HAP-1 (cell line): Measurements from ENCODE around the gene RBM6.
"Not testable (repeated sequence)": the region's sequence is repeated elsewhere in the genome, so short reads cannot be mapped to it uniquely, and the experiment has no call there.

Experiments
- DNase-seq, 2 experiments: peaks; one replicate each; pipeline ENCODE4 v3.0.0-alpha.2; 2016 to 2020; ENCODE audit warnings: low spot score in 2 of 2
- H3K27me3 ChIP-seq: fragments of 250-450 bp; sonication (Bioruptor Pico); 2 replicates; pipeline ENCODE4 v1.5.1; 2020; ENCODE audit warnings: low read depth, mild to moderate bottlenecking, moderate library complexity
- H3K36me3 ChIP-seq: fragments of 250-450 bp; sonication (Bioruptor Pico); replicated peaks from 2 replicates; pipeline ENCODE4 v1.5.1; 2020; ENCODE audit warnings: mild to moderate bottlenecking
- H3K4me1 ChIP-seq: fragments of 250-450 bp; sonication (Bioruptor Pico); 2 replicates; pipeline ENCODE4 v1.5.1; 2020; ENCODE audit warnings: mild to moderate bottlenecking
- H3K4me3 ChIP-seq: fragments of 250-450 bp; sonication (Bioruptor Pico); 2 replicates; pipeline ENCODE4 v1.5.1; 2020; ENCODE audit warnings: mild to moderate bottlenecking, moderate library complexity
- H3K9me3 ChIP-seq: fragments of 250-450 bp; sonication (Bioruptor Pico); 2 replicates; pipeline ENCODE4 v1.5.1; 2020; ENCODE audit warnings: mild to moderate bottlenecking, moderate library complexity
- in situ Hi-C: fragments of 300-500 bp; cut with MboI; formaldehyde crosslinking; loops from 3 replicates; pipeline ENCODE4 v1.14.3; 2020; ENCODE audit warnings: low sequenced_read_pairs, inconsistent platforms, mixed read lengths

Gene RBM6

DNA sequence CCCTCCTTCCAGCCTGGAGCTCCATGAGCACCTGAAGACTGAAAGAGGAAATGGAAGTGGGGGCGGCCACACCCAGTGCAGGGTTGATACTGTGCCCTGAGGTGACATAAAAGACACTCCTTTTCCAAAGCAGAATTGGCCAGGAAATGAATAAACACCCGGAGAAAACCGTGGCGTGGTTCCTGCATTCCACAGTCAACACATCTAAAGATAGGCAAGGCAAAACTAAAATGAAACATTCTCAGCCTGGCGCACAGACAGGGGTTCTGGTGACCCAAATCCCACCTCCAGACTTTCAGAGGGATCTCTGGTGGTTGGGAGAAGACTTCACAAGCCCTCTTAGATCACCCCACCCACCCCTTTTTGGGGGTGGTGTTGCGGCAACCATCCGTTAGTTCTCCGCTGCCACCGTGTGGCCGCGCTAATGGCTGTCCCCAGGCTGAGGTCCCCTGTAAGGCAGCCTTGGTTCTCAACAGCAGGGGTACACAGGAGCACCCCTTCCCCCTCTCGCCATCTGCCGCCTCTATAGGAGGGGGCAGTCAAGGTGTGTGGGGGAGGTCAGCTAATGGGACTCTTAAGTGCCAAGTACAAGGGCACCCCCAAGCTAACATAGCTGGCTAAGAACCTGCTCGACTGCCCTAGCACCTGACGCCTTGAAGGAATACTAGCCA is 33.7 kb upstream of the RBM6 start:
- DNase-seq = peak in 1 of 2 experiments; percentile 41
- H3K27me3 ChIP-seq = no peaks in the 10 kb centered on the region
- H3K9me3 ChIP-seq = no peaks in the 10 kb centered on the region
- H3K36me3 ChIP-seq = no peaks in the 10 kb centered on the region; the same call in 1 of the 2 replicates
- in situ Hi-C loops = no loop called here
- H3K4me1 ChIP-seq = no peaks in the 10 kb centered on the region
- no peak overlapping the region for H3K4me3 ChIP-seq

DNA sequence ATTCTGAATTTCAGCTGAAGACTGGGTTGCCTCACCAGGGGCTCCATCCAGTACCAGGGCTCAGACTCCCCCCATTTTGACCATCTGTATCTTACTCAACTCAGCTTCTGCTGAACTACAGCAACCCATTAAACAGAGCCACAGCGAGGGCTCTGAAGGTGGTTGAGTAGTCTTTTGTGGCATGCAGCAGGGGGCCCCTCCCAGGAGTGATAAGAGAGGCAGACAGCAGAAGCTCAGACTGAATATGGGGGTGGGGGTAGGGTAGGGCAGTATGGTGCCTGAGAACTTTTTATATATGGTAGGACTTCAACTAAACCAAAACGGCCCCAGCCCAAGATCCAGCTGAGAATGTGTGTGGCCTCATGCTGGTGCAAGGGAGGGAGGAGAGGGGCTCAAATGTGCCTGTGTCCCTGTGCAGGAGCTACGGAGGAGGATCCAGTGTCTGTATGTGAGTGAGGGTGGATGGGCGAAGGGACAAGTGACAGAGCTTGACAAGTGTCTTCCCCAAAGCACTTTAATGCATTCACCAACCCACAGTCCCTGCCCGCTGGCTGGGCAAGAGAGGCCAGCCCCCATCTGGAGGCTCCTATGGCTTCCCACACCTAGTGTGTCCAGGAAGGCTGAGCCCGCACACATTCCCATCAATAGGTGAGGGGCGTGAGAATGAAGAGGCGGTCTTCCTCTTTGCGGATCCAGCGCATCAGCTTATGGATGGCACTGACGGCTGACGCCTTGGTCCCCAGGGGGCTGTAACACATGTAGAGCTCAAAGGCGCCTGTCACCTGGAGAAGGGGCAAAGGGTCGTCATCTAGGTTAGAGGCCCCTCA is 31.4 kb upstream of the RBM6 start:
- in situ Hi-C loops = no loop called here
- DNase-seq = no peak
- Histone ChIP-seq H3K4me3 (no peak overlapping the region), H3K9me3 (no peaks in the 10 kb centered on the region), H3K36me3 (no peaks in the 10 kb centered on the region; the same call in 1 of the 2 replicates), H3K27me3 (no peaks in the 10 kb centered on the region), H3K4me1 (no peaks in the 10 kb centered on the region)

DNA sequence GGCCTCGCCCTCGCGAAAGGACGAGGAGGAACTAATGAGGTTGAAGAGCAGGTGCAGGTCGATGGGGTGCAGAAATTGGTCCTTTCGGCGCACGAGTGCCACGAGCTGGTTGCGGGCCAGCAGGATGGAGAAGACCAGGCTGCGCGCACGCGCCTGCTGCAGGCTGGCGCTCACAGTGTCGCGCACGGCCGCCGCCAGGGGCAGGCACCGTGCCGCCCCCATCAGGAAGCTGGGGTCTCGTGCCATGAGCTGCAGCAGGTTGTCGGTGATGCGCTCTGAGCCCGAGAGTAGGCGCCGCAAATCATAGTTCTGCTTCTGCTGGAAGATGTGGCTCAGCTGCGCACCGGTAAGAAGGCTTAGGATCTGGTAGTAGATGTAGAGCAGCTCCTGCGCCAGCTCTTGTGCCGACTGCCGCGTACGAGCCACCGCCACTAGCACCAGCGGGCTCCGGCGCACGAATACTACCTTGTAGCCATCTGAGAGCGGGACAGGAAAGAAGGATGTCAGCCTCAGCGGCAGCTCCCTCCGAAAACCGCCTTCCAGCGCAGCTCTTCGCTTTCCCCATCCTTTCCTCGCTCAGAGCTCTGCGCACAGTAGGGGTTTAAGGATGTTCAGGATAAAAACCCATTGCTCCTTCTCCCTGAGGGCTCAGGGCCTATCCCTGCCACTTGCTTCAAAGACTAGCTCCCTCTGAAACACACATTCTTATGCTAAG is 29.4 kb upstream of the RBM6 start:
- Histone ChIP-seq H3K4me3 (no peak overlapping the region), H3K4me1 (no peaks in the 10 kb centered on the region), H3K36me3 (no peaks in the 10 kb centered on the region; the same call in 1 of the 2 replicates), H3K27me3 (no peaks in the 10 kb centered on the region), H3K9me3 (no peaks in the 10 kb centered on the region)
- in situ Hi-C loops = no loop called here
- DNase-seq = no peak

DNA sequence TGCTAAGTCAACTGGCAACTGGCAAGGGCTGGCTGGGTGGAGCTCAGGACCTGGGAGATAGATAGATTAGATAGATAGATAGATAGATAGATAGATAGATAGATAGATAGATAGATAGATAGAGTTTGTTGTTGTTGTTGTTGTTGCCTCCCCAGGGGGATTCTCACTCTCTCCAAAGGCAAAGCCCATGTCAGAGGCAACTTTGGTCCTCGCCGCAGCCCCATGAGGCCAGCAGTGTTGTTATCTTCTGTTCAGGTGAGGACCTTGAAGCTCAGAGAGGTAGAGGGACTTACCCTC is 28.9 kb upstream of the RBM6 start:
- no peaks in the 10 kb centered on the region; the same call in 1 of the 2 replicates for H3K36me3 ChIP-seq
- in situ Hi-C loops = no loop called here
- no peak for DNase-seq
- no peak overlapping the region for H3K4me3 ChIP-seq
- no peaks in the 10 kb centered on the region for H3K9me3 ChIP-seq
- H3K27me3 ChIP-seq = no peaks in the 10 kb centered on the region
- no peaks in the 10 kb centered on the region for H3K4me1 ChIP-seq

DNA sequence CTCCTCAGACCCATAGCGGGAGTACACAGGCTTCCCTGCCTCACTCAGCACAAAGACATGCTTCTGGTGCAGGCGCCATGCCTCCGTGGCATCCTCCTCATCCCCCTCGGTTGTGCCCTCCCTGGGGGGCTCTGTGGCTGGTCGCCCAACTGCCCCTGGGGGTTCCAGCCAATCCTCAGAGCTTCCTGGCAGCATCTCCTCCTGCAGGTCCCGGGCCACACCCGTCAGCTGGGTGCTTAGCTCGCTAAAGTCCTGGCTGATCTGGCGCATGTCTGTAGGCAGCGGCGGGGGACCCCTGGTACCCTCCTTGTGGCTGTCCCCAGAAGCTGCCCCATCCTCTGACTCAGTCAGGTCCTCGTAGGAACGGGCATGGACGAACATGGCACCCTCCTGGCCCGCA is 28.3 kb upstream of the RBM6 start:
- DNase-seq = no peak
- Histone ChIP-seq H3K4me3 (no peak overlapping the region), H3K9me3 (no peaks in the 10 kb centered on the region), H3K36me3 (no peaks in the 10 kb centered on the region; the same call in 1 of the 2 replicates), H3K4me1 (no peaks in the 10 kb centered on the region), H3K27me3 (no peaks in the 10 kb centered on the region)
- in situ Hi-C loops = no loop called here

DNA sequence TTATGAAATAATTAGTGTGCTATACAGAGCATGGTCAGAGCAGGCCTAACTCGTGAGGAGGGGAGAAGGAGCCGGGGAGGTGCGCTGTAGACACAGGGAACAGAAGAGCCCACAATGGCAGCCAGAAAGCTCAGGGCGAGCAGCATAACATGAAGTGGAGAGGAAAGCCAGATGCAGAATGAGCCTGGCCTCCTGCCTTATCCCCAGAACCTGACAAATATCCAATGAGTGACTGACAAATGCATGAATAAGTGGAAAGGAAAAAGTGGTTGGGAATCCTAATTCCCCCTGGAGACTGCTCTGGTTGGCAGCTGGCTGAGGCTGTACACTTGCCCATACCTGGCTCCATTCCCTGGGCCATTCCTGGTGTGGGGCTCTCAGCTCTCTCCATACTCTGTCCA is 27.1 kb upstream of the RBM6 start:
- DNase-seq = no peak

DNA sequence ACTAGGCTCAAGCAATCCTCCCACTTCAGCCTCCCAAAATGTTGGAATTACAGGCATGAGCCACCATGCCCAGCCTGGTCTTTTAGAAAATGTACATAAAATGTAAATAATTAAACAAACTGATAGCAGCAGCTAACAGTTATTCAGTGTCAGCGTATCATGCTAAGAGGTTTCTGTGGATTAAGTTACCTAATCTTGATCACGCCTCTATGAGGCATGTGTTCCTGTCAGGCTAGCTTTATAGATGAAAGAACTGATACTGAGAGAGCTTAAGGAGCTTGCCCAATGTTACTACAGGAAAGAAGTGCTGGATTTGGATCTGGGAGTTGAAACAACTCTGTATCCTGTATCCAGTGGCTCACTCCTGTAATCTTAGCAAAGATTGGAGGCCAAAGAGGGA is 25.0 kb upstream of the RBM6 start:
- no peak for DNase-seq
- in situ Hi-C loops = no loop called here
- Histone ChIP-seq H3K36me3 (no peaks in the 10 kb centered on the region; the same call in 1 of the 2 replicates), H3K9me3 (no peaks in the 10 kb centered on the region), H3K4me3 (no peak overlapping the region), H3K4me1 (no peaks in the 10 kb centered on the region), H3K27me3 (no peaks in the 10 kb centered on the region)

More for the DNA sequence above, 27.1 kb upstream of the RBM6 start:
- no peak overlapping the region for H3K4me3 ChIP-seq
- H3K9me3 ChIP-seq = no peaks in the 10 kb centered on the region
- no peaks in the 10 kb centered on the region for H3K27me3 ChIP-seq
- H3K4me1 ChIP-seq = no peaks in the 10 kb centered on the region
- in situ Hi-C loops = no loop called here
- H3K36me3 ChIP-seq = no peaks in the 10 kb centered on the region; the same call in 1 of the 2 replicates

DNA sequence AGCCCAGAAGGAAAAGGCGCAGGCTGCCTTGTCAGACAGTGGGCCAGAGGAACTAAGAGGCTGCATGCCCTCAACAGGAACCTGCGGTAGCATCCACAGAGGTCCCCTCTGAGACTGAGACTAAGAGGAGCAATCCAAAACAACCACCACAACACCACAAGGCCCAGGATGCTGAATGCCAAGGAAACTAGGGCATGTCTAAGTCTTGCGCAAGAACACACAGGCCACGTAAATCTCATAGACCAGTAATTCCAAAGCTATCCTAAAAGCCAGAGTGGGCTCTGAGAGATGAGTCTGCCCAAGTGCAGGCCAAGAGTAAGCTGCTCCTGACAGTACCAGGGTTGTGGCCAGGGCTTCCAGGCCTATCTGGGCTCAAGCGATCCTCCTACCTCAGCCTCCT is 23.3 kb upstream of the RBM6 start:
- no peak for DNase-seq
- no peaks in the 10 kb centered on the region for H3K4me1 ChIP-seq
- H3K27me3 ChIP-seq = no peaks in the 10 kb centered on the region
- no peaks in the 10 kb centered on the region for H3K9me3 ChIP-seq
- in situ Hi-C loops = no loop called here
- no peak overlapping the region for H3K4me3 ChIP-seq
- H3K36me3 ChIP-seq = no peaks in the 10 kb centered on the region; the same call in 1 of the 2 replicates

DNA sequence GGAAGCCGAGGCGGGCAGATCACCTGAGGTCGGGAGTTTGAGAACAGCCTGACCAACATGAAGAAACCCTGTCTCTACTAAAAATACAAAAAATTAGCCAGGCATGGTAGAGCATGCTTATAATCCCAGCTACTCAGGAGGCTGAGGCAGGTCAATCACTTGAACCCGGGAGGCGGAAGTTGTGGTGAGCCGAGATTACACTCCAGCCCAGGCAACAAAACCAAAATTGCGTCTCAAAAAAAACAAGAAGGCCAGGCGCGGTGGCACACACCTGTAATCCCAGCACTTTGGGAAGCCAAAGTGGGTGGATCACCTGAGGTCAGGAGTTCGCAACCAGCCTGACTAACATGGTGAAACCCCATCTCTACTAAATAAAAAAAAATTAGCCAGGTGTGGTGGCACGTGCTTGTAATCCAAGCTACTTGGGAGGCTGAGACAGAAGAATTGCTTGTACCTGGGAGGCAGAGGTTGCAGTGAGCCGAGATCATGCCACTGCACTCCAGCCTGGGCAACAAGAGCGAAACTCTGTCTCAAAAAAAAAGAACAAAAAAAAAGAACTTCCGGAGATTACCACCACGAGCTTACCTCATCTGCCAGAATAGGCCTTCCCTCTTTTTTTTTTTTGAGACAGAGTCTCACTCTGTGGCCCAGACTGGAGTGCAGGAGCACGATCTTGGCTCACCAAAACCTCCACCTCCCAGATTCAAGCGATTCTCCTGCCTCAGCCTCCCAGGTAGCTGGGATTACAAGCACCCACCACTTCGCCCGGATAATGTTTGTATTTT is 22.0 kb upstream of the RBM6 start:
- DNase-seq, H3K36me3 ChIP-seq, H3K4me3 ChIP-seq, in situ Hi-C loops, H3K27me3 ChIP-seq, H3K4me1 ChIP-seq, H3K9me3 ChIP-seq: not testable (repeated sequence)

DNA sequence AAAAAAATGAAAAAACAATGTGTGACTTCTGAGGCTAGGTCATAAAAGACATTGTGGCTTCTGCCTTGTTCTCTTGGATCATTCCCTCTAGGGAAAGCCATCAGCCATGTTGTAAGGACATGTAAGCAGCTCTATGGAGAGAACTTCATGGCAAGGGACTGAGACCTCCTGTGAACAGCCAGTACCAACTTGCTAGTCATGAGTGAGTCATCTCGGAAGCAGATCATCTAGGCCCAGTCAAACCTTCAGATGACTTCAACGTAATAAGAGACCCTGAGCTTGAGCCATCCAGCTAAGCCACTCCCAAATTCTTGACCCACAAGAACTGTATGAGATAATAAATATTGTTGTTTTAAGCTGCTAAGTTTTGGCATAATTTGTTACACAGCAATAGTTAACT is 15.3 kb upstream of the RBM6 start:
- Histone ChIP-seq H3K36me3 (no peaks in the 10 kb centered on the region), H3K27me3 (no peaks in the 10 kb centered on the region), H3K4me3 (no peak overlapping the region), H3K9me3 (no peaks in the 10 kb centered on the region), H3K4me1 (peaks cover 6% of the 10 kb centered on the region; the same call in 1 of the 2 replicates)
- no peak for DNase-seq
- in situ Hi-C loops = no loop called here

DNA sequence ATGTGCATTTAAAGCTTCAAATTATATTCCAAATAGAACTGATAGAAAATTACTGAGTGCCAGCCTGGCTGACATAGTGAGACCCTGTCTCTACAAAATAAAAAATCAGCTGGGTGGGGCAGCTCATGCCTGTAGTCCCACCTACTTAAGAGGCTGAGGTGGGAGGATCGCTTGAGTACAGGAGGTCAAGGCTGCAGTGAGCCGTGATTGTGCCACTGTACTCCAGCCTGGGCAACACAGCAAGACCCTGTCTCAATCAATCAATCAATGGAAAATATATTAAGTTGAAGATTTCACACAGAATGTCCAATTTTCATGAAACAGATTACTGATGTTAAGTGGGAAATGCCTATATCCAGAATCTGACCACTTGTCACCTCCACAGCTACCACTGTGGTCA is 14.5 kb upstream of the RBM6 start:
- H3K4me1 ChIP-seq = peaks cover 14% of the 10 kb centered on the region
- no peaks in the 10 kb centered on the region for H3K27me3 ChIP-seq
- H3K36me3 ChIP-seq = no peaks in the 10 kb centered on the region
- in situ Hi-C loops = no loop called here
- no peaks in the 10 kb centered on the region for H3K9me3 ChIP-seq
- no peak overlapping the region for H3K4me3 ChIP-seq
- no peak for DNase-seq

DNA sequence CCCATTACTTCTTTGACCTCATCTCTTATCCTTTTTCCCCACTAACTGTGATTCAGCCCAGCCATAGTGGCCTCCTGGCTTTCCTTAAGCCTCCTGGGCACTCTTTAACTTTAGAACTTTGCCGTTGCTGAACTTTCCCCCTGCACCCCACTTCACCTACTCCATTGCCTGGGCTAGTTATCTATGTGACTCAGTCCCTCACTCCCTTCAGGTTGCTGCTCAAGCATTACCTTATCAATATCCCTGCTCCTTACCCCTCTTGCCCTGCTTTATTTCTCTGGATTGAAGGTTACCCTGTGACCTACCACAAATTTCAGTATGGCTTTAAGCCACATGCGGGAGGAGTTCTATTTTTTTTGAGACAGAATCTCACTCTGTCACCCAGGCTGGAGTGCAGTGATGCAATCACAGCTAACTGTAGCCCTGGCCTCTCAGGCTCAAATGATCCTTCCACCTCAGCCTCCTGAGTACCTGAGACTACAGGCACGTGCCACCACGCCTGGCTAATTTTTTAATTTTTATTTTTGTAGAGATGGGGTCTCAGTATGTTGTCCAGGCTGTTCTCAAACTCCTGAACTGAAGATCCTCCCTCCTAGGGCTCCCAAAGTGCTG is 13.7 kb upstream of the RBM6 start:
- no peak for DNase-seq
- H3K4me3 ChIP-seq = no peak overlapping the region
- in situ Hi-C loops = no loop called here
- H3K4me1 ChIP-seq = peaks cover 17% of the 10 kb centered on the region
- H3K27me3 ChIP-seq = no peaks in the 10 kb centered on the region
- no peaks in the 10 kb centered on the region for H3K9me3 ChIP-seq
- no peaks in the 10 kb centered on the region for H3K36me3 ChIP-seq

DNA sequence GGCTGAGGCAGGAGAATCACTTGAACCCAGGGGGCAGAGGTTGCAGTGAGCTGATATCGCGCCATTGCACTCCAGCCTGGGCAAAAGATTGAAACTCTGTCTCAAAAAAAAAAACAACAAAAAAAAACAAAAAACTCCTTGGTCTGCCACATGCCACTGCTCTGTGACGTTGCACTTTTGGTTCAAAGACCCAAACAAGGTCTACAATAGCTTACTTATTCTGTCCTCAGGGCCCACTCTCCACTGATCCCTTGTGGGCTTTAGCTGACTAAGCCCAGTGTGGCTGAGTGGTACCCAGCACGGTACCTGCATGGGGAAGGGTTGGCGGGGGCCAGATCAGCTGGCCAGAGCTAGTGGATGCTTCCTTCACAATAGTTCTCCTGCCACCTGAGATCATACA is 12.2 kb upstream of the RBM6 start:
- Histone ChIP-seq H3K4me1 (peaks cover 17% of the 10 kb centered on the region), H3K27me3 (no peaks in the 10 kb centered on the region), H3K9me3 (no peaks in the 10 kb centered on the region), H3K4me3 (no peak overlapping the region), H3K36me3 (no peaks in the 10 kb centered on the region)
- DNase-seq = no peak
- in situ Hi-C loops = no loop called here
